ENCODE data around the gene ZNF592. TPM values are rescaled to one million over a fixed set of nuclear protein-coding genes. Genes with fewer than 3 reads are reported as not detected.

Gene ZNF592
- total and polyA plus RNA-seq, 2 experiments from 2014 or later = 8.1 to 19.2 TPM

DNA sequence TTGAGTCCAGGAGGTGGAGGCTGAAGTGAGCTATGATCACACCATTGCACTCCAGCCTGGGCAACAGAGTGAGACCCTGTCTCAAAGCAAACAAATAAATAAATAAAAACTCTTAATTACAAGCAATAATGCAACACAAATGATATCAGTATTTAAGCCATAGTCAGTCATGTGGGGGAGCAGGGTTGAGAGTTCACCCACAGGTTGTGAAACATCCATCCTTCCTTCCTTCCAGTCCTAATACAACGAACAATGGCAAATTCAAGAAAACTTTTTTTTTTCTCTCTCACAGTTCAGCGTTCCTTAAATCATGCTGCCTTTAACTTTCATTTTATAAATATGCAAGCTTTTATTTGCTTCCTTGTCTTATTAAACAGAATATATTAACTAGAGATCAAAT, 24.1 kb downstream of the ZNF592 start:
- Histone ChIP-seq H3K4me1 (ENCODE audit: low read depth) (no peaks in the 10 kb centered on the region), H3K27me3 (no peaks in the 10 kb centered on the region), H3K36me3 (peaks cover 2% of the 10 kb centered on the region), H3K9me3 (ENCODE audit: low read depth) (no peaks in the 10 kb centered on the region), H3K27ac (peak overlapping the region; percentile 52), H3K4me3 (no peak overlapping the region)
- peak in 1 of 2 donors; percentile 47 for DNase-seq (ENCODE audit: low read depth in 1 of 2, low spot score in 1 of 2)
- TF ChIP-seq, protein P1, sequence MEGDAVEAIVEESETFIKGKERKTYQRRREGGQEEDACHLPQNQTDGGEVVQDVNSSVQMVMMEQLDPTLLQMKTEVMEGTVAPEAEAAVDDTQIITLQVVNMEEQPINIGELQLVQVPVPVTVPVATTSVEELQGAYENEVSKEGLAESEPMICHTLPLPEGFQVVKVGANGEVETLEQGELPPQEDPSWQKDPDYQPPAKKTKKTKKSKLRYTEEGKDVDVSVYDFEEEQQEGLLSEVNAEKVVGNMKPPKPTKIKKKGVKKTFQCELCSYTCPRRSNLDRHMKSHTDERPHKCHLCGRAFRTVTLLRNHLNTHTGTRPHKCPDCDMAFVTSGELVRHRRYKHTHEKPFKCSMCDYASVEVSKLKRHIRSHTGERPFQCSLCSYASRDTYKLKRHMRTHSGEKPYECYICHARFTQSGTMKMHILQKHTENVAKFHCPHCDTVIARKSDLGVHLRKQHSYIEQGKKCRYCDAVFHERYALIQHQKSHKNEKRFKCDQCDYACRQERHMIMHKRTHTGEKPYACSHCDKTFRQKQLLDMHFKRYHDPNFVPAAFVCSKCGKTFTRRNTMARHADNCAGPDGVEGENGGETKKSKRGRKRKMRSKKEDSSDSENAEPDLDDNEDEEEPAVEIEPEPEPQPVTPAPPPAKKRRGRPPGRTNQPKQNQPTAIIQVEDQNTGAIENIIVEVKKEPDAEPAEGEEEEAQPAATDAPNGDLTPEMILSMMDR (IDR thresholded peaks at IDR 0.05; ENCODE audit: low read depth, low read length) = no peak

DNA sequence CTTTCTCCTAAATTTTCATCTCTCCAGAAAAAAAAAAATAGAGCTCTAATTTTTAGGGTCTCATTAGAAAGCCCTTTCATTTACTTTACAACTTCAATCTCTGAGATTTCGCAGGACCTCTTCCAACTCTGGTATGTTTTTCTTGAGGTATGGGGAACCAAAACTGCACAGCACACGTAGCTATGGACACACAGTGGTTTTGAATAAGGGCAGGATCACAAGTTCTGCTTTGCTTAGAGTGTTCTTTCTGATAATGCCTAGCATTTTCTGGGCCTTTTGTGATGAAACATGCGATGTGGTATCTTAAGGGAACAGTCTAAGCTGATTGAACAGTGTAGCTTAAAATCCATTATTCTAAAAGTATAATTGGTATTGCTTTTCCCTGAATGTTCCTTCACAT, 25.3 kb downstream of the ZNF592 start:
- Histone ChIP-seq H3K4me1 (ENCODE audit: low read depth) (no peaks in the 10 kb centered on the region), H3K4me3 (no peak overlapping the region), H3K9me3 (ENCODE audit: low read depth) (no peaks in the 10 kb centered on the region), H3K27ac (no peak overlapping the region), H3K36me3 (peaks cover 2% of the 10 kb centered on the region), H3K27me3 (no peaks in the 10 kb centered on the region)
- DNase-seq (ENCODE audit: low read depth in 1 of 2, low spot score in 1 of 2) = no peak
- TF ChIP-seq, protein P1 (IDR thresholded peaks at IDR 0.05; ENCODE audit: low read depth, low read length) = no peak

DNA sequence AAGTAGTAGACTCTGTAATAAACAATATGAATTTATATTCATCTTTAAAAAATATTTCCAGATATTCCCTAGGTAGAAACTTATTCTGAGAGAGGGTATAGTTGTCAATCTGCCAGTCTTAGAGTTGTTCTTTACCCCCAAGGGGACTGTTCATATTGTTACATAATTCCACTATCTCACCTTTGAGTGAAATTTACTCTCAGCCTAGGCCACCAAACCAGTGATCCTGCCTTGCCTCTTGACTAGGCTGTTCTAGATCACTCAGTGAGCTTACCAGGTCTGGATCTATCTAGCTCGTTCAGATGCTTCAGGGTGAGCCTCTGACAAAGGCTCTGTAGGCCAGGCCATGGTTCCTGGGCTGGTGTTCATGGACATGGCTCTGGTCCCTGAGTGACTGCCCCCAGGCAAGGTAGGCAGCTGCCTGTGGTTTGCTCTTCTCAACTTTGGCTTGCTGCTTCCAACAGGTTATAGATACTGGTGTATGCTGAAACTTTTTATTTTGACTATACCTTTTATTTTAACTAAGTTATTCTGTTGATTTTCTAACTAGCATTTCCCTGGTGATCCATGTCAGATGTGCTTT, 27.6 kb downstream of the ZNF592 start:
- Histone ChIP-seq H3K27me3 (no peaks in the 10 kb centered on the region), H3K9me3 (ENCODE audit: low read depth) (no peaks in the 10 kb centered on the region), H3K27ac (no peak overlapping the region), H3K36me3 (peaks cover 2% of the 10 kb centered on the region), H3K4me3 (no peak overlapping the region), H3K4me1 (ENCODE audit: low read depth) (no peaks in the 10 kb centered on the region)
- TF ChIP-seq, protein P1 (IDR thresholded peaks at IDR 0.05; ENCODE audit: low read depth, low read length) = no peak
- no peak for DNase-seq (ENCODE audit: low read depth in 1 of 2, low spot score in 1 of 2)

DNA sequence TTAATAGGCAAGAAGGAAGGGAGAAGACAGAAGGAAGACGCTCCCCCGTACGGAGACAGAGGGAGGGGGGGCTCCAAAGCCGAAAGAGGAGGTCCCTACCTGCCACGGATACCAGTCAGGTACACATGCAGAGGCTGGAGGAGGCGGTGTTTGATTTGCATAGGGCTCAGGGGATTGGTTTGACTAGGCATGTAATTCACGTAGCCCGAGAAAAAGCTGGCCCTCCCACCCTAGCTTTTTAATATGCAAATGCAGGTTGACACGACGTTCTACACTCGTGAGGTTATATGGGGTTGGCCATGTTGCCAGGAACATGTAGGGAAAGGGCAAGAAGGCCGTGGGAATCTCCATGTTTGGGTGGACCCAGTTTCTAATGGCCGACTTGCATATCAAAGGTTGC, 29.8 kb downstream of the ZNF592 start:
- TF ChIP-seq, protein P1 (IDR thresholded peaks at IDR 0.05; ENCODE audit: low read depth, low read length) = no peak
- no peaks in the 10 kb centered on the region for H3K27me3 ChIP-seq
- no peak overlapping the region for H3K27ac ChIP-seq
- no peak for DNase-seq (ENCODE audit: low read depth in 1 of 2, low spot score in 1 of 2)
- H3K36me3 ChIP-seq = peaks cover 7% of the 10 kb centered on the region
- no peak overlapping the region for H3K4me3 ChIP-seq
- no peaks in the 10 kb centered on the region for H3K9me3 ChIP-seq (ENCODE audit: low read depth)
- H3K4me1 ChIP-seq (ENCODE audit: low read depth) = no peaks in the 10 kb centered on the region

DNA sequence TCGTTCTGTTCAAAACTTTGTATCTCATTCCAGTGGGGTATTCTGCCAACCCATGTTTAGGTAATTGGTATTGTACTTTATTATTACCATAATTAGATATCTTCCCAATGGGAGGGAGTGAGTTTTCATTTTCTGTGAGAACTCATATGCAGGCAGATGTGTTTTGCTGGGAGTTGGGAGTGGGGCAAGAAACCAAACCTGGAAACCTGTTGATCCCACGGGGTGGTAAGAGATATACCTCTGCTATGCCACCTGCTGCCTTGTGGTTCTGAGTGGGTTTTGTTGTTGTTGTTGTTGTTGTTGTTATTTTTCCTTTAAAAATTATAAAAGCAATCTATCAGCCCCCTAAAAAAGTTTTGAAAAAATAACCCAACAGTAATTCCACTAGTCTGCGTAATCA, 32.1 kb downstream of the ZNF592 start:
- H3K27ac ChIP-seq = no peak overlapping the region
- TF ChIP-seq, protein P1 (IDR thresholded peaks at IDR 0.05; ENCODE audit: low read depth, low read length) = no peak

More for the DNA sequence above, 32.1 kb downstream of the ZNF592 start:
- no peaks in the 10 kb centered on the region for H3K9me3 ChIP-seq (ENCODE audit: low read depth)
- no peaks in the 10 kb centered on the region for H3K4me1 ChIP-seq (ENCODE audit: low read depth)
- peaks cover 22% of the 10 kb centered on the region for H3K36me3 ChIP-seq
- no peaks in the 10 kb centered on the region for H3K27me3 ChIP-seq
- DNase-seq (ENCODE audit: low read depth in 1 of 2, low spot score in 1 of 2) = no peak
- no peak overlapping the region for H3K4me3 ChIP-seq
